Adrenal gland (tissue), 12 donors: ENCODE results near the gene LRRC15. TPM values are rescaled to one million over a fixed set of nuclear protein-coding genes. Genes with fewer than 3 reads are reported as not detected.

ENCODE experiments used
- DNase-seq, 7 donors: peaks; one replicate each; pipeline ENCODE4 v3.0.0-alpha.2; 2019 to 2020
- H3K27ac ChIP-seq, 5 donors: fragments of 200-600 bp; sonication (generic) in 4 of 5; 1 replicate in 3 of 5; 2 replicates in 2 of 5; pipeline versions ENCODE4 v1.5.1 to v1.8.0; 2016 to 2020; ENCODE audit warnings: mild to moderate bottlenecking in 1 of 5
- H3K27me3 ChIP-seq: fragments of 200-600 bp; 2 replicates; pipeline ENCODE4 v1.8.0; 2021
- H3K36me3 ChIP-seq, 2 donors: fragments of 200-600 bp; replicated peaks in 1 of 2; 1 replicate in 1 of 2; 2 replicates in 1 of 2; pipeline versions ENCODE4 v1.5.1 to v1.8.0; 2018 to 2022
- H3K4me1 ChIP-seq, 2 donors: fragments of 200-600 bp; replicated peaks in 1 of 2; 1 replicate in 1 of 2; 2 replicates in 1 of 2; pipeline versions ENCODE4 v1.5.1 to v1.8.0; 2018 to 2021
- H3K4me3 ChIP-seq, 4 donors: fragments of 200-600 bp; sonication (generic) in 3 of 4; one replicate each; pipeline ENCODE4 v1.5.1; 2016 to 2018
- H3K9me3 ChIP-seq, 3 donors: fragments of 200-600 bp; sonication (generic) in 1 of 3; replicated peaks in 1 of 3; 1 replicate in 2 of 3; 2 replicates in 1 of 3; pipeline versions ENCODE4 v1.5.1 to v1.8.0; 2016 to 2021
- POLR2A ChIP-seq, 2 donors: fragments of 450-650 bp; IDR thresholded peaks; one replicate each; pipeline ENCODE4 v1.6.1; 2017; ENCODE audit warnings: antibody characterized with exemption in 2 of 2, mild to moderate bottlenecking in 2 of 2, moderate library complexity in 1 of 2
- WGBS, 4 donors: extraction: QIAGEN DNeasy Blood & Tissue Kit in 2 of 4; methylation state at CpG; one replicate each; pipeline versions ENCODE4 v1.1.5 to v1.1.7; 2013 to 2017; 5-methylcytosine and 5-hydroxymethylcytosine counted together
- intact Hi-C, 2 donors: fragments of 100-400 bp; cut with DNase I; formaldehyde crosslinking; loops; one replicate each; pipeline versions ENCODE4 v1.14.1 to v1.15.0; 2022 to 2023
- polyA plus RNA-seq, 3 donors: library from polyadenylated mRNA; stranded (reverse); fragments of 200-250 nt in 2 of 3; fragments of 350-450 nt in 1 of 3; fragmentation: Illumina TruSeq in 1 of 3; extraction: RNeasy Lipid Tissue Mini Kit (QIAGEN cat#74804) in 1 of 3; gene quantifications; one replicate each; pipeline ENCODE4 v1.2.3, GENCODE V29; 2013 to 2014
- total RNA-seq, 9 donors: library from RNA; depleted of rRNA in 4 of 9; stranded (reverse); fragments of >200 nt in 4 of 9; fragments of 120-200 nt in 1 of 9; fragmentation: NEBNext Ultra II Directional in 1 of 9; extraction: Animal tissue kit (Norgen Biotek cat#: 25700) in 1 of 9; gene quantifications; one replicate each; pipeline versions ENCODE4 v1.1.0 to v1.2.4, GENCODE V29; 2013 to 2023
- TF ChIP-seq, protein P1 (sequence below), 6 experiments: fragments of 450-650 bp in 4 of 6; fragments of 200-600 bp in 2 of 6; sonication (generic) in 1 of 6; IDR thresholded peaks; 1 replicate in 5 of 6; 2 replicates in 1 of 6; pipeline versions ENCODE4 v1.5.1 to v1.8.0; 2016 to 2021; ENCODE audit warnings: antibody characterized with exemption in 6 of 6, mild to moderate bottlenecking in 2 of 6, moderate library complexity in 1 of 6
- donor health status: healthy with polysubstance abuse.
- donor health status: Bipolar disorder and iron deficiency.
- donor health status: DM: yes; HTN: yes; CAD: no.
- donor health status: DM: no; HTN: no; CAD: no.
- donor health status: DM: no; HTN: no; CAD: no.
- donor health status: DM: yes; HTN: yes; CAD: no.

LRRC15 gene
- total and polyA plus RNA-seq, 12 donors, result 0.05 to 0.31 (median 0.12) TPM; not detected in 2

DNA sequence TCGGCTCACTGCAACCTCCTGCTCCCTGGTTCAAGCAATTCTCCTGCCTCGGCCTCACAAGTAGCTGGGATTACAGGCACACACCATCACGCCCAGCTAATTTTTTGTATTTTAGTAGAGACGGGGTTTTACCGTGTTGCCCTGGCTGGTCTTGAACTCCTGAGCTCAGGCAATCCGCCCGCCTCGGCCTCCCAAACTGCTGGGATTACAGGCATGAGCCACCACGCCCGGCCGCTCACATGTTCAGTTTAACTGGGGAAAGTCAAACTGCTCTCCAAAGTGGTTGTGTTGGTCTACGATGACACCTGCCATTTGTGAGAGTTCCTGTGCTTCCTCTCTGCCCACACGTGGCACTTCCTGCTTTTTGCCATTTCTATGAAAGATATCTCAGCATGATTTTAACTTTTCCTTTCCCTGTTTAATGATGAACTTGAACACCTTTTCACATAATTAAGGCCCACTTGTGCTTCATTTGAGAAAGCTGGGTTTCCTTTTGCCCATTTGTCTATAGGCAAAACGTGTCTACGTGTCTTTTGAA lies 30.4 kb upstream of the LRRC15 start:
- intact Hi-C loops, result loop anchor here in 1 of 2 donors (5.0 kb wide), 1 partner anchor 68 kb away; no protein-coding TSS in a partner anchor
- no peak overlapping the region for H3K4me3 ChIP-seq
- no peaks in the 10 kb centered on the region for H3K9me3 ChIP-seq
- no peak overlapping the region for H3K27ac ChIP-seq
- H3K36me3 ChIP-seq, result no peaks in the 10 kb centered on the region
- DNase-seq, result no peak
- WGBS, 4 donors, result 83 to 89% (median 87%) methylated on average over 12 to 15 of the region's 15 CpGs
- peaks cover 0 to 10% of the 10 kb centered on the region in 2 donors for H3K4me1 ChIP-seq
- TF ChIP-seq, protein P1, sequence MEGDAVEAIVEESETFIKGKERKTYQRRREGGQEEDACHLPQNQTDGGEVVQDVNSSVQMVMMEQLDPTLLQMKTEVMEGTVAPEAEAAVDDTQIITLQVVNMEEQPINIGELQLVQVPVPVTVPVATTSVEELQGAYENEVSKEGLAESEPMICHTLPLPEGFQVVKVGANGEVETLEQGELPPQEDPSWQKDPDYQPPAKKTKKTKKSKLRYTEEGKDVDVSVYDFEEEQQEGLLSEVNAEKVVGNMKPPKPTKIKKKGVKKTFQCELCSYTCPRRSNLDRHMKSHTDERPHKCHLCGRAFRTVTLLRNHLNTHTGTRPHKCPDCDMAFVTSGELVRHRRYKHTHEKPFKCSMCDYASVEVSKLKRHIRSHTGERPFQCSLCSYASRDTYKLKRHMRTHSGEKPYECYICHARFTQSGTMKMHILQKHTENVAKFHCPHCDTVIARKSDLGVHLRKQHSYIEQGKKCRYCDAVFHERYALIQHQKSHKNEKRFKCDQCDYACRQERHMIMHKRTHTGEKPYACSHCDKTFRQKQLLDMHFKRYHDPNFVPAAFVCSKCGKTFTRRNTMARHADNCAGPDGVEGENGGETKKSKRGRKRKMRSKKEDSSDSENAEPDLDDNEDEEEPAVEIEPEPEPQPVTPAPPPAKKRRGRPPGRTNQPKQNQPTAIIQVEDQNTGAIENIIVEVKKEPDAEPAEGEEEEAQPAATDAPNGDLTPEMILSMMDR (IDR thresholded peaks at IDR 0.05), result no peak
- TF ChIP-seq POLR2A (IDR thresholded peaks at IDR 0.05), result no peak
- H3K27me3 ChIP-seq, result peaks cover 19% of the 10 kb centered on the region

DNA sequence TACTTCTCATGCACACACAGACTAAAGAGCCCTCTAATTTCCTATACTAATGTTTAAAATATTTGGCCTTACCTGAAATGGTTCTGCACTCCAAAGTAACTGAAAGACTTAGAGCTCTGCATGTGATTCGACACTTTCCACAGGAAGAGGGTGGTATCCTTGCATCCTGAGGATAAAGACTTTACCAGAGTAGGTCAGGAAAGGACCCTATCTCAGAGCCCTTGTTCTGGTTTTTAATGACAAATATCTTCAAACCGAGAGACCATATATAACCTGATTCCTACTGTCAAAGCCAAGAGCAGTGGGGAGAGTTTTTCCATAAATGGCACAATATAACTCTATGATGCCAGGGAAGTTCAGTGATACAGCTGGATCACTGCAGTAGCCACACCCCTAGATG lies 29.6 kb upstream of the LRRC15 start, which contains the start of gene GP5:
GP5 (minus strand) TSS at position 101 of the 400 bp plus-strand sequence. CDS start 984 bp downstream, outside the sequence.
- peaks cover 0 to 10% of the 10 kb centered on the region in 2 donors for H3K4me1 ChIP-seq
- intact Hi-C loops, result loop anchor here in 1 of 2 donors (5.0 kb wide), 1 partner anchor 67 kb away; no protein-coding TSS in a partner anchor
- DNase-seq, result no peak
- H3K27me3 ChIP-seq, result peaks cover 19% of the 10 kb centered on the region
- no peaks in the 10 kb centered on the region for H3K36me3 ChIP-seq
- 59 to 77% (median 62%) methylated on average over 2 of the region's 2 CpGs for WGBS, 4 donors
- no peaks in the 10 kb centered on the region for H3K9me3 ChIP-seq
- TF ChIP-seq, protein P1 (IDR thresholded peaks at IDR 0.05), result no peak
- TF ChIP-seq POLR2A (IDR thresholded peaks at IDR 0.05), result no peak
- peak within 1 kb of the TSS in 1 of 4 donors; percentile 26 for H3K4me3 ChIP-seq
- H3K27ac ChIP-seq, result no peak within 1 kb of the TSS

DNA sequence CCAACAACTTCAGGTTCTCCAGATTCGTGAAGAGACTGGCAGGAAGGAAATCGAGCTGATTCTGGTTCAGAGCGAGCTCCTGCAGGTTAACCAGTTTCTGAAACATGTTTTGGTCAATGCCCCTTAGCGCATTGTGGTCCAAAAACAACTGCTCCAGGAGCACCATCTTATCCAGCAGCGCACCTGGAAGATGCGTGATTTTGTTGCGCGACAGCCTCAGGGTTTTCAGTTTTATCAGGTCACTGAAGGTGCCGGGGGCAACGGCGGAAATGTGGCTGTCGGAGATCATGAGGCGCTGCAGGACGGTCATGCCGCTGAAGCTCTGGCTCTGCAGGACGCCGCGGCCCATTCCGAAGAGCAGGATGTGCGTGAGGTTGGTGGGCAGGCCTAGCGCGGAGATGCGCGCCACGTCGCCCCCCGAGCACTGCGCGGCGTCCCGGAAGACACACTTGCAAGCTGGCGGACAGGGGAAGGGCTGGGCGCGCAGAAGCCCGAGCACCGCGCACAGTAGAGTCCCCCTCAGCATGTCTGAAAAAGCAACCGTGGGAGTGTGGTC lies 28.3 kb upstream of the LRRC15 start:
- H3K9me3 ChIP-seq, result no peaks in the 10 kb centered on the region
- peaks cover 19% of the 10 kb centered on the region for H3K27me3 ChIP-seq
- H3K36me3 ChIP-seq, result no peaks in the 10 kb centered on the region
- peak overlapping the region in 1 of 4 donors; percentile 26 for H3K4me3 ChIP-seq
- intact Hi-C loops, result loop anchor here in 1 of 2 donors (5.0 kb wide), 1 partner anchor 66 kb away; no protein-coding TSS in a partner anchor
- peaks cover 0 to 10% of the 10 kb centered on the region in 2 donors for H3K4me1 ChIP-seq
- DNase-seq, result peak in 2 of 7 donors; percentile 9 to 30
- WGBS, 4 donors, result 5 to 9% (median 7%) methylated on average over 24 to 38 of the region's 38 CpGs
- TF ChIP-seq POLR2A (IDR thresholded peaks at IDR 0.05), result no peak
- TF ChIP-seq, protein P1 (IDR thresholded peaks at IDR 0.05), result no peak
- no peak overlapping the region for H3K27ac ChIP-seq

DNA sequence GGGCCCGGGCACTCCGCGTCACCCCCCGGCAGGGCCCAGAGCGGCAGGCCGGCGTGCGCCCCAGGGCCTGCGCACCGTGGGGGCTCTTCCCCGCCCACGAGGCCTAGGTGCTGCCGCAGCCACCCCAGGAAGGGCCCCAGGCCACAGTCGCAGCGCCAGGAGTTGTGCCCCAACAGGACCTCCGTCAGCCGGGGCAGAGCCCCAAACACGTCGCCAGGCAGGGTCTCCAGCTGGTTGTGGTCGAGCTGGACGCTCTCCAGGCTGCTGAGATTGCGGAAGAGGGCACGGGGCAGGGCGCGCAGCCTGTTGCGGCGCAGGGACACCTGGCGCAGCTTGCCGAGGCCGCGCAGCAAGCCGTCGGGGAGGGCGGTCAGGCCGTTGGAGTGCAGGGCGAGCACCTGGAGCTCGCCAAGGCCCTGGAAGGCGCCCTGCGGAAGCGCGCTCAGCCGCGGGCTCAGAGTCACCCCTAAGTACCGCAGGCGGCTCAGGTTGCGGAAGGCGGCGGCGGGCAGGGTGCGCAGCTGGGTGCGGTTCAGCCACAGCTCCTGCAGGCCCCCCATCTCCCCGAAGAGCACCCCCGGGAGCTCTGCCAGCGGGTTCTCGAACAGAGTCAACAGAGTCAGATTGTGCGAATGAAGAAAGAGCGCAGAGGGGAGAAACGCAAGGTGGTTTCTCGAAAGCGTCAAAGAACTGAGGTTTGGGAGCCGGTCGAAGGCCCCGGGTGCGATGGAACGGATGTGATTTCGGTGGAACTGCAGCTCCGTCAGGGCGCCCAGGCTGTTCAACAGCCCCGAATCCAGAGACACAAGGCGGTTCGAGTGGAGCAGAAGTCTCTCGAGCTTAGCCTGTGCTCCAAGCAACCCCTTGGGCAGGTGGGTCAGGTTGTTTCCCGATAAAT lies 27.6 kb upstream of the LRRC15 start:
- peaks cover 0 to 10% of the 10 kb centered on the region in 2 donors for H3K4me1 ChIP-seq
- no peak for TF ChIP-seq POLR2A (IDR thresholded peaks at IDR 0.05)
- TF ChIP-seq, protein P1 (IDR thresholded peaks at IDR 0.05), result no peak
- H3K27ac ChIP-seq, result no peak overlapping the region
- intact Hi-C loops, result loop anchor here in 1 of 2 donors (5.0 kb wide), 1 partner anchor 65 kb away; no protein-coding TSS in a partner anchor
- DNase-seq, result no peak
- H3K27me3 ChIP-seq, result peaks cover 19% of the 10 kb centered on the region
- no peaks in the 10 kb centered on the region for H3K9me3 ChIP-seq
- no peak overlapping the region for H3K4me3 ChIP-seq
- no peaks in the 10 kb centered on the region for H3K36me3 ChIP-seq
- WGBS, 4 donors, result 14 to 32% (median 24%) methylated on average over 21 to 73 of the region's 73 CpGs
